ENCODE data around the gene RAB26. TPM values are rescaled to one million over a fixed set of nuclear protein-coding genes. Genes with fewer than 3 reads are reported as not detected.

RAB26 gene
- total and polyA plus RNA-seq, 2 of the 13 experiments (the other 11 are each of a cell fraction or from before 2014, with no cell fraction given) = 0.86 to 3.6 TPM

- TF ChIP-seq RFX5 (IDR thresholded peaks at IDR 0.05; ENCODE audit: low read depth, low read length) = no peak
These were observed 6.2 kb downstream of the RAB26 start (continued) for GRCh38 chr16:2154533-2155090.

GRCh38 chr16:2155091-2155950 is 6.9 kb downstream of the RAB26 start, which contains the start of gene TRAF7:
Gene TRAF7 (plus strand): TSS chr16:2155782. CDS start chr16:2163921, 8,139 bp downstream.
- H3K9me3 ChIP-seq (ENCODE audit: low read length) = no peaks in the 10 kb centered on the region
- intact Hi-C loops (cut with micrococcal nuclease; ENCODE audit: unreplicated experiment) (loop anchor here (1.0 kb wide), 1 partner anchor 320 kb away; the partner anchor contains the start of gene TBC1D24), in situ Hi-C loops (cut with HindIII; ENCODE audit: extremely low pct_ligation_motif_present, low pct_unique_long_range_greater_than_20kb) (no loop called here)
- DNase-seq (ENCODE audit: low spot score) = peak; percentile 100
- H3K4me1 ChIP-seq (ENCODE audit: insufficient read depth, low read length) = peaks cover 74% of the 10 kb centered on the region
- peaks cover 63% of the 10 kb centered on the region for H3K79me2 ChIP-seq (ENCODE audit: insufficient read depth, low read length)
- H4K20me1 ChIP-seq (ENCODE audit: insufficient read depth, low read length) = peaks cover 68% of the 10 kb centered on the region
- WGBS (ENCODE audit: low lambda C conversion rate) = 0% methylated on average over 8 of the region's 94 CpGs
- no TSS peak for BruUV-seq (replicated peaks)
- peak; percentile 67 for ATAC-seq
- H3K4me2 ChIP-seq (ENCODE audit: low read depth, low read length) = peak within 1 kb of the TSS; percentile 97
- POLR2A ChIA-PET = interaction anchor here (0.6 to 6.6 kb wide), 68 partner anchors 7 to 866 kb away, joined by 3 to 79 read pairs (median 6); partner anchors contain the start of genes BRICD5, ECI1, FAHD1 and GFER
- no peak within 1 kb of the TSS for H2AFZ ChIP-seq (ENCODE audit: low read length)
- CTCF ChIA-PET (ENCODE audit: low intra/inter-chr PET ratio, low total read pairs) = no interaction called here
- FAIRE-seq = peak; percentile 99
- peak within 1 kb of the TSS; percentile 85 for H3K27ac ChIP-seq (ENCODE audit: extremely low read length, insufficient read depth, low read length)
- H3K36me3 ChIP-seq (replicated peaks in 1 of 2; ENCODE audit: control insufficient read depth in 1 of 2, insufficient read depth in 2 of 2, low read length in 2 of 2) = peaks cover 0 to 11% of the 10 kb centered on the region in 2 experiments; a peak in 4 of 5 replicates
- no peaks in the 10 kb centered on the region; a peak in 1 of 5 replicates for H3K27me3 ChIP-seq (ENCODE audit: control insufficient read depth in 1 of 2, insufficient read depth in 2 of 2, low read length in 2 of 2)
- peak within 1 kb of the TSS; percentile 91 to 99 (median 98) for H3K4me3 ChIP-seq (replicated peaks in 1 of 3; ENCODE audit: insufficient read depth in 1 of 3, low read depth in 2 of 3, low read length in 3 of 3)
- peak within 1 kb of the TSS; percentile 99 for H3K9ac ChIP-seq (ENCODE audit: insufficient read depth, low read depth, low read length)
- TF ChIP-seq SNAI1 (CRISPR knock-in tag; IDR thresholded peaks at IDR 0.05; ENCODE audit: borderline replicate concordance) (0 out of 2 replicates have a peak, but pooled peaks have one; percentile 71), RBM22 (optimal IDR thresholded peaks at IDR 0.05; ENCODE audit: low read length) (peak; percentile 92), ZNF44 (CRISPR knock-in tag; IDR thresholded peaks at IDR 0.05) (peak; percentile 45), ZFP91 (CRISPR knock-in tag; IDR thresholded peaks at IDR 0.05; ENCODE audit: borderline replicate concordance) (peak; percentile 74; the same call in 1 of the 2 replicates), DNMT1 (CRISPR knock-in tag; IDR thresholded peaks at IDR 0.05) (no peak), MIER2 (CRISPR knock-in tag; IDR thresholded peaks at IDR 0.05) (no peak), ZNF761 (CRISPR knock-in tag; conservative IDR thresholded peaks at IDR 0.05) (peak; percentile 77; the same call in 1 of the 2 replicates), SOX6 (IDR thresholded peaks at IDR 0.05) (no peak), SOX6 (CRISPR knock-in tag; IDR thresholded peaks at IDR 0.05) (peak; percentile 72), MED8 (CRISPR knock-in tag; IDR thresholded peaks at IDR 0.05; ENCODE audit: insufficient replicate concordance) (peak; percentile 63), ZNF33B (CRISPR knock-in tag; IDR thresholded peaks at IDR 0.05) (no peak), ATF1 (CRISPR knock-in tag; IDR thresholded peaks at IDR 0.05) (peak; percentile 81; the same call in 1 of the 2 replicates), ZFY (CRISPR knock-in tag; IDR thresholded peaks at IDR 0.05) (peak; percentile 95), ZFX (CRISPR knock-in tag; IDR thresholded peaks at IDR 0.05; ENCODE audit: low read depth) (peak; percentile 96), TFE3 (CRISPR knock-in tag; IDR thresholded peaks at IDR 0.05) (peak; percentile 36; the same call in 1 of the 2 replicates), KAT8 (CRISPR knock-in tag; IDR thresholded peaks at IDR 0.05) (peak; percentile 76), RAD21 (CRISPR knock-in tag; IDR thresholded peaks at IDR 0.05) (peak; percentile 50), CBX5 (CRISPR knock-in tag; IDR thresholded peaks at IDR 0.05; ENCODE audit: borderline replicate concordance) (peak; percentile 33; the same call in 1 of the 2 replicates), HOXA3 (CRISPR knock-in tag; IDR thresholded peaks at IDR 0.05) (peak; percentile 51)
